A549 (cell line): Measurements from ENCODE around the gene VSIG2.

Source experiments
- CBX8 ChIP-seq: fragments of 200-600 bp; sonication (generic); IDR thresholded peaks from 2 replicates; pipeline ENCODE4 v1.6.1; 2016
- CHD4 ChIP-seq: fragments of 200-600 bp; sonication (generic); IDR thresholded peaks from 2 replicates; pipeline ENCODE4 v1.6.1; 2016; ENCODE audit warnings: antibody characterized with exemption, mild to moderate bottlenecking, borderline replicate concordance
- EHMT2 ChIP-seq: fragments of 200-600 bp; sonication (generic); IDR thresholded peaks from 2 replicates; pipeline ENCODE4 v1.6.1; 2016; ENCODE audit warnings: antibody characterized with exemption, low read depth, mild to moderate bottlenecking, moderate library complexity
- MAFK ChIP-seq: fragments of 450-650 bp; IDR thresholded peaks from 2 replicates; pipeline ENCODE4 v1.6.1; 2014; ENCODE audit not compliant: partially characterized antibody
- RAD21 ChIP-seq, 2 experiments: fragments of >200 bp in 1 of 2; sonication (Bioruptor Twin) in 1 of 2; formaldehyde crosslinking in 1 of 2; IDR thresholded peaks in 1 of 2; conservative IDR thresholded peaks in 1 of 2; 2 replicates in 1 of 2; 3 replicates in 1 of 2; pipeline ENCODE4 v1.6.1; 2012 to 2018; ENCODE audit warnings: inconsistent platforms in 1 of 2
- RCOR1 ChIP-seq: fragments of 150-350 bp; IDR thresholded peaks from 2 replicates; pipeline ENCODE4 v1.6.1; 2014; ENCODE audit warnings: antibody characterized with exemption, low read length, low read depth
- ZFP36 ChIP-seq: fragments of 450-650 bp; IDR thresholded peaks from 2 replicates; pipeline ENCODE4 v1.6.1; 2014; ENCODE audit warnings: borderline replicate concordance; ENCODE audit not compliant: partially characterized antibody
- ZNF302 ChIP-seq: fragments of 250-450 bp; sonication (Bioruptor Pico); IDR thresholded peaks from 2 replicates; pipeline ENCODE4 v1.9.0; 2021; ENCODE audit warnings: inconsistent platforms, mild to moderate bottlenecking, moderate library complexity
- TF ChIP-seq, protein P1 (sequence below): fragments of >200 bp; sonication (Bioruptor Twin); formaldehyde crosslinking; IDR thresholded peaks from 3 replicates; pipeline ENCODE4 v1.5.1; 2016

DNA sequence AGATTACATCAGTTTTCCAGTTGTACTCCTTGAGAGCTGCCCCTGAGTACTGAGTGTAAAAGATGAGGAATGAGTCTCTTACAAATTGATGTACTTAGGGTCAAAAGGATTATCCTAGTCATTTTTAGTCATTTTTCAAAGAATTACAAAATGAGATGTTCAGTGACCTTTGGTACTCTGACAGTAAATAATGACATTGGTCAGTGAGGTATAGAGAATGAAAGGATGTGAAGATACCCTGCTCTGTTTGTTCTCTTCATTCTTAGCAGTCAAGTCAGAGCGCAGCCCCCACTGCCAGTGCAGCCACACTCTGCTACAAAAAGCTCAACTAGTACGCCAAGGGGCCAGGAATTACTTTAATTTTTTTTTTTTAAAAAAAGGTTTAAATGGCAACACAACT lies 14.1 kb upstream of the VSIG2 start:
- TF ChIP-seq EHMT2 (no peak), CHD4 (no peak), RCOR1 (no peak), ZNF302 (CRISPR knock-in tag) (no peak), CBX8 (no peak), ZFP36 (no peak), RAD21 (conservative IDR thresholded peaks at IDR 0.05 in 1 of 2, IDR thresholded peaks at IDR 0.05 in 1 of 2) (no peak), MAFK (no peak)
- TF ChIP-seq, protein P1, sequence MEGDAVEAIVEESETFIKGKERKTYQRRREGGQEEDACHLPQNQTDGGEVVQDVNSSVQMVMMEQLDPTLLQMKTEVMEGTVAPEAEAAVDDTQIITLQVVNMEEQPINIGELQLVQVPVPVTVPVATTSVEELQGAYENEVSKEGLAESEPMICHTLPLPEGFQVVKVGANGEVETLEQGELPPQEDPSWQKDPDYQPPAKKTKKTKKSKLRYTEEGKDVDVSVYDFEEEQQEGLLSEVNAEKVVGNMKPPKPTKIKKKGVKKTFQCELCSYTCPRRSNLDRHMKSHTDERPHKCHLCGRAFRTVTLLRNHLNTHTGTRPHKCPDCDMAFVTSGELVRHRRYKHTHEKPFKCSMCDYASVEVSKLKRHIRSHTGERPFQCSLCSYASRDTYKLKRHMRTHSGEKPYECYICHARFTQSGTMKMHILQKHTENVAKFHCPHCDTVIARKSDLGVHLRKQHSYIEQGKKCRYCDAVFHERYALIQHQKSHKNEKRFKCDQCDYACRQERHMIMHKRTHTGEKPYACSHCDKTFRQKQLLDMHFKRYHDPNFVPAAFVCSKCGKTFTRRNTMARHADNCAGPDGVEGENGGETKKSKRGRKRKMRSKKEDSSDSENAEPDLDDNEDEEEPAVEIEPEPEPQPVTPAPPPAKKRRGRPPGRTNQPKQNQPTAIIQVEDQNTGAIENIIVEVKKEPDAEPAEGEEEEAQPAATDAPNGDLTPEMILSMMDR: no peak
